Measurements from ENCODE around the gene BLACAT1.

DNA sequence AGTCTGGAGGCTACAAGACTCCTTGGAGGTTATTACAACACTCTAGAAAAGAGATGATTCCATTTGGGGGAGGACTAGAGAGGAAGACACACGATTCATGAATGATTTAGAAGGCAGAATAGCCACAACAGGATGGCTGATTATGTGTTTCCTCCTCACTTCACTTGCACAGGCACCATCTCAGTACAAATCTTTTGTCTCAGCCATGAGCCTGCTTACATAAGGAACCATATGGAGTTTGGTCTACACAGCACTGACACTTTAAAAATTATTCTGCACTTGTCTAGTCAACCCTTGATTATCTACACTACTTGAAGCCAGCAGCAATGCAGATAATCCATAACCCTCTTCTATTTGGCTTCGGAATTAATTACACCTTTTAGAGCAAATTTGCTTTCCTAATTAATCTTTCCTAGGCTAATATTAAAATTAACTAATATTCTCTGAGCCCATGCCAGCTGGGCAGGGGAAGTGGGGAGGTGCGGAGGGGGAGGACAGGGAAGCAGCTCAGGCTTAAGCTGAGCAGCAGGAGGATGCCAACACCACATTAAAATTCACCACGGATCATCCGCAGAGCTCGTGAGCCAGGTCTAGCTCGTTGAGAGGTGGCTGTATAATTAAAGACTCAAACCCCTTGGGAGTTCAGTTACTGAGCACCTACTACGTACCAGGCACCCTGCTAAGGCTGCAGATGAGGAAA, 30.8 kb downstream of the BLACAT1 start:
- no peak for TF ChIP-seq PAX5 (IDR thresholded peaks at IDR 0.05; ENCODE audit: insufficient read depth, low read length, severe bottlenecking)
- TF ChIP-seq POU2F2 (IDR thresholded peaks at IDR 0.05; ENCODE audit: low read depth, low read length) = no peak

Data from GM12891 (cell line).